H1 (cell line): ENCODE data around the gene BPIFB2.

ENCODE experiments used
- EGR1 ChIP-seq: IDR thresholded peaks from 2 replicates; pipeline ENCODE4 v1.6.1; 2011; ENCODE audit warnings: low read depth, low read length, borderline replicate concordance
- GABPA ChIP-seq: IDR thresholded peaks from 2 replicates; pipeline ENCODE4 v1.6.1; 2011; ENCODE audit warnings: mild to moderate bottlenecking, low read length, moderate library complexity, borderline replicate concordance; ENCODE audit not compliant: insufficient read depth
- KDM1A ChIP-seq: fragments of 200-600, 300-600 bp; sonication (generic); IDR thresholded peaks from 2 replicates; pipeline ENCODE4 v1.7.1; 2016; ENCODE audit warnings: mild to moderate bottlenecking, low read length, borderline replicate concordance
- KDM5A ChIP-seq: fragments of 200-600 bp; IDR thresholded peaks from 2 replicates; pipeline ENCODE4 v1.7.1; 2012; ENCODE audit warnings: mild to moderate bottlenecking, low read length, inconsistent platforms, mixed read lengths
- MAFK ChIP-seq: IDR thresholded peaks from 2 replicates; pipeline ENCODE4 v1.6.1; 2012; ENCODE audit warnings: low read depth, mild to moderate bottlenecking, improper control_type of control experiment, low read length
- POLR2A ChIP-seq, 2 experiments: IDR thresholded peaks; 1 replicate in 1 of 2; 2 replicates in 1 of 2; pipeline ENCODE4 v1.6.1; 2011; ENCODE audit warnings: low read depth in 2 of 2, low read length in 2 of 2, mild to moderate bottlenecking in 2 of 2; ENCODE audit errors: control extremely low read depth in 1 of 2
- POLR2AphosphoS5 ChIP-seq: IDR thresholded peaks from 2 replicates; pipeline ENCODE4 v1.6.1; 2011; ENCODE audit warnings: low read depth, low read length
- RAD21 ChIP-seq, 2 experiments: IDR thresholded peaks in 1 of 2; conservative IDR thresholded peaks in 1 of 2; 2 replicates each; pipeline ENCODE4 v1.6.1; 2011; ENCODE audit warnings: low read depth in 2 of 2, low read length in 2 of 2, improper control_type of control experiment in 1 of 2, inconsistent platforms in 1 of 2, mild to moderate bottlenecking in 1 of 2, moderate library complexity in 1 of 2
- RFX5 ChIP-seq: IDR thresholded peaks from 2 replicates; pipeline ENCODE4 v1.6.1; 2011; ENCODE audit warnings: low read depth, low read length, improper control_type of control experiment, borderline replicate concordance
- RXRA ChIP-seq: IDR thresholded peaks from 2 replicates; pipeline ENCODE4 v1.6.1; 2011; ENCODE audit warnings: low read depth, mild to moderate bottlenecking, low read length, moderate library complexity; ENCODE audit not compliant: insufficient read depth
- SUZ12 ChIP-seq: fragments of 200-600 bp; sonication (generic); IDR thresholded peaks from 2 replicates; pipeline ENCODE4 v1.6.1; 2012; ENCODE audit warnings: mild to moderate bottlenecking, inconsistent platforms, low read length, moderate library complexity, mixed read lengths

- TF ChIP-seq KDM5A, result no peak
- no peak for TF ChIP-seq SUZ12
- TF ChIP-seq RXRA, result no peak
- TF ChIP-seq RAD21 (IDR thresholded peaks at IDR 0.05 in 1 of 2, conservative IDR thresholded peaks at IDR 0.05 in 1 of 2; ENCODE audit: low read depth in 2 of 2, low read length in 2 of 2), result no peak
- TF ChIP-seq POLR2AphosphoS5, result no peak
- no peak for TF ChIP-seq KDM1A
- TF ChIP-seq RFX5, result no peak
- TF ChIP-seq MAFK, result no peak
- TF ChIP-seq POLR2A (IDR thresholded peaks at IDR 0.05; ENCODE audit: control extremely low read depth in 1 of 2, low read depth in 2 of 2, low read length in 2 of 2), result no peak
- no peak for TF ChIP-seq EGR1
- TF ChIP-seq GABPA, result no peak
These were observed 30.8 kb upstream of the BPIFB2 start for GRCh38 chr20:32976746-32977145.
